Endothelial cell of umbilical vein (primary cell): ENCODE data around the gene SSMEM1. TPM values are rescaled to one million over a fixed set of nuclear protein-coding genes. Genes with fewer than 3 reads are reported as not detected.

ENCODE experiments used
- BruUV-seq: library from RNA; stranded (reverse); fragments of 400-500 nt; replicated peaks from 2 replicates; lab custom pipeline; 2021; lab: Mats Ljungman, UMichigan
- CTCF ChIA-PET: fragments of 300-600, 350-600 bp; sonication (Branson Sonifier 250); formaldehyde crosslinking; loops from one replicate; lab custom pipeline; 2021; ENCODE audit warnings: antibody characterized with exemption, inconsistent platforms; lab: Charles Lee
- POLR2A ChIA-PET: fragments of 300-600, 350-600 bp; sonication (Branson Sonifier 250); formaldehyde crosslinking; loops from one replicate; lab custom pipeline; 2021; ENCODE audit warnings: antibody characterized with exemption, inconsistent platforms; lab: Charles Lee
- DNase-seq: peaks from one replicate; pipeline ENCODE4 v3.0.0-alpha.2; 2011; ENCODE audit warnings: low read depth, low spot score
- FAIRE-seq: peaks from 2 replicates; lab custom pipeline; 2011; peaks lifted over from hg19 to GRCh38; lab: Jason Lieb, UNC
- H2AFZ ChIP-seq: 2 replicates; pipeline ENCODE4 v1.6.0; 2012; ENCODE audit warnings: low read depth, low read length, control low read depth, inconsistent platforms
- H3K27ac ChIP-seq: 2 replicates; pipeline ENCODE4 v1.5.1; 2011; ENCODE audit warnings: low read depth, mild to moderate bottlenecking, control low read depth, low read length, moderate library complexity; ENCODE audit not compliant: insufficient read depth
- H3K27me3 ChIP-seq, 2 experiments: 2 replicates each; pipeline versions ENCODE4 v1.6.0 to v1.6.1; 2011; ENCODE audit warnings: low read length in 2 of 2, mixed read lengths in 1 of 2; ENCODE audit not compliant: control insufficient read depth in 2 of 2, insufficient read depth in 2 of 2
- H3K36me3 ChIP-seq, 2 experiments: 2 replicates in 1 of 2; 3 replicates in 1 of 2; pipeline ENCODE4 v1.5.1; 2011; ENCODE audit warnings: low read length in 2 of 2, mild to moderate bottlenecking in 1 of 2, moderate library complexity in 1 of 2; ENCODE audit not compliant: control insufficient read depth in 2 of 2, insufficient read depth in 2 of 2; ENCODE audit errors: extremely low read depth in 1 of 2
- H3K4me1 ChIP-seq: 3 replicates; pipeline ENCODE4 v1.5.1; 2011; ENCODE audit warnings: mild to moderate bottlenecking, low read length; ENCODE audit not compliant: control insufficient read depth, insufficient read depth; ENCODE audit errors: extremely low read depth
- H3K4me2 ChIP-seq: 2 replicates; pipeline ENCODE4 v1.6.1; 2011; ENCODE audit warnings: low read length, control low read depth, mixed read lengths; ENCODE audit not compliant: insufficient read depth
- H3K4me3 ChIP-seq, 3 experiments: fragments of 200-600 bp in 1 of 3; sonication (generic), shearing (Covaris generic) in 1 of 3; replicated peaks in 1 of 3; 2 replicates each; pipeline ENCODE4 v1.5.1; 2011 to 2016; ENCODE audit warnings: control low read depth in 3 of 3, low read length in 3 of 3, mild to moderate bottlenecking in 2 of 3, inconsistent platforms in 1 of 3, low read depth in 1 of 3, moderate library complexity in 1 of 3; ENCODE audit not compliant: insufficient read depth in 1 of 3
- H3K79me2 ChIP-seq: 2 replicates; pipeline ENCODE4 v1.6.0; 2012; ENCODE audit warnings: low read length, inconsistent platforms; ENCODE audit not compliant: control insufficient read depth, insufficient read depth
- H3K9ac ChIP-seq: replicated peaks from 2 replicates; pipeline ENCODE3; 2011; ENCODE audit warnings: low read length, control low read depth; ENCODE audit not compliant: insufficient read depth; ENCODE audit errors: extremely low read depth
- H3K9me1 ChIP-seq: replicated peaks from 3 replicates; pipeline ENCODE4 v1.6.0; 2011; ENCODE audit warnings: mild to moderate bottlenecking, low read length; ENCODE audit not compliant: control insufficient read depth, insufficient read depth; ENCODE audit errors: extremely low read depth
- H3K9me3 ChIP-seq: replicated peaks from 2 replicates; pipeline ENCODE4 v1.5.1; 2012; ENCODE audit warnings: low read length, inconsistent platforms; ENCODE audit not compliant: control insufficient read depth, insufficient read depth
- H4K20me1 ChIP-seq: replicated peaks from 2 replicates; pipeline ENCODE3; 2011; ENCODE audit warnings: mild to moderate bottlenecking, low read length; ENCODE audit not compliant: control insufficient read depth, insufficient read depth; ENCODE audit errors: extremely low read depth
- FOS ChIP-seq: IDR thresholded peaks from 2 replicates; pipeline ENCODE4 v1.6.1; 2011; ENCODE audit warnings: mild to moderate bottlenecking, low read length, moderate library complexity, borderline replicate concordance; ENCODE audit not compliant: insufficient read depth
- POLR2A ChIP-seq: IDR thresholded peaks from 2 replicates; pipeline ENCODE4 v1.6.1; 2012; ENCODE audit warnings: low read depth, mild to moderate bottlenecking, control low read depth, low read length
- dilution Hi-C: fragments of 300-500 bp; cut with MboI; formaldehyde crosslinking; loops from one replicate; pipeline ENCODE4 v1.15.0; 2019; ENCODE audit warnings: low sequenced_read_pairs; ENCODE audit not compliant: extremely low pct_ligation_motif_present
- intact Hi-C: fragments of 100-400 bp; cut with micrococcal nuclease; formaldehyde crosslinking; loops from one replicate; pipeline ENCODE4 v1.10.0; 2022
- polyA plus RNA-seq, 4 experiments: library from polyadenylated mRNA; depleted of rRNA in 3 of 4; stranded (reverse) in 3 of 4; unstranded in 1 of 4; fragments of >200 nt; gene quantifications; 2 replicates each; pipeline versions ENCODE4 v1.2.1 to v1.2.3, GENCODE V29; 2011 to 2012; ENCODE audit warnings: missing spikeins in 1 of 4
- total RNA-seq: library from RNA; stranded (reverse); gene quantifications from 2 replicates; pipeline ENCODE4 v1.2.3, GENCODE V29; 2021
- TF ChIP-seq, protein P1 (sequence below): IDR thresholded peaks from 2 replicates; pipeline ENCODE4 v1.6.1; 2011; ENCODE audit not compliant: insufficient read depth, insufficient read length

Gene SSMEM1
- total and polyA plus RNA-seq, 2 donors (not counting 3 experiments of a cell fraction or from before 2014, with no cell fraction given): not detected

- TF ChIP-seq POLR2A: no peak
- TF ChIP-seq FOS: no peak
- Histone ChIP-seq H3K9ac (no peak overlapping the region), H3K79me2 (no peaks in the 10 kb centered on the region), H3K27ac (no peak overlapping the region), H2AFZ (no peak overlapping the region), H3K9me1 (no peaks in the 10 kb centered on the region), H3K4me1 (no peaks in the 10 kb centered on the region), H3K36me3 (peaks cover 0 to 3% of the 10 kb centered on the region in 2 experiments), H4K20me1 (no peaks in the 10 kb centered on the region), H3K9me3 (no peaks in the 10 kb centered on the region), H3K4me3 (no peak overlapping the region), H3K4me2 (no peak overlapping the region), H3K27me3 (no peaks in the 10 kb centered on the region)
- ChIA-PET CTCF (interaction anchor here (1.0 to 1.6 kb wide), 3 partner anchors 12 to 88 kb away, joined by 3 to 5 read pairs (median 3); no protein-coding TSS in a partner anchor), POLR2A (no interaction called here)
- intact Hi-C loops (no loop called here), dilution Hi-C loops (no loop called here)
- BruUV-seq: no TSS peak
- DNase-seq (no peak), FAIRE-seq (no peak)
Measured at GRCh38 chr7:130160023-130160422, 47.6 kb upstream of the SSMEM1 start.

GRCh38 chr7:130160455-130160854 lies 47.2 kb upstream of the SSMEM1 start:
- Histone ChIP-seq H3K36me3 (peaks cover 0 to 3% of the 10 kb centered on the region in 2 experiments), H2AFZ (no peak overlapping the region), H3K9me1 (no peaks in the 10 kb centered on the region), H3K27me3 (no peaks in the 10 kb centered on the region), H3K9ac (no peak overlapping the region), H3K4me1 (no peaks in the 10 kb centered on the region), H3K79me2 (no peaks in the 10 kb centered on the region), H3K4me2 (no peak overlapping the region), H4K20me1 (no peaks in the 10 kb centered on the region), H3K4me3 (no peak overlapping the region), H3K27ac (no peak overlapping the region), H3K9me3 (no peaks in the 10 kb centered on the region)
- no peak for DNase-seq
- FAIRE-seq: no peak
- dilution Hi-C loops: no loop called here
- intact Hi-C loops: no loop called here
- BruUV-seq: no TSS peak
- CTCF ChIA-PET: interaction anchor here (1.1 to 1.6 kb wide), 2 partner anchors 22 to 88 kb away, joined by 3 to 5 read pairs; no protein-coding TSS in a partner anchor
- TF ChIP-seq, protein P1, sequence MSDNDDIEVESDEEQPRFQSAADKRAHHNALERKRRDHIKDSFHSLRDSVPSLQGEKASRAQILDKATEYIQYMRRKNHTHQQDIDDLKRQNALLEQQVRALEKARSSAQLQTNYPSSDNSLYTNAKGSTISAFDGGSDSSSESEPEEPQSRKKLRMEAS: no peak
- POLR2A ChIA-PET: no interaction called here
